ENCODE data around the gene PDIA2. TPM values are rescaled to one million over a fixed set of nuclear protein-coding genes. Genes with fewer than 3 reads are reported as not detected.

PDIA2 gene
- polyA plus RNA-seq, 1 of the 3 experiments (the other 2 are of a cell fraction): 1.7 TPM

- no peak for TF ChIP-seq CTCF (IDR thresholded peaks at IDR 0.05)
These were observed 33.9 kb downstream of the PDIA2 start (continued) for GRCh38 chr16:316741-317464.

- Histone ChIP-seq H3K4me3 (ENCODE audit: low read depth in 2 of 2, low read length in 1 of 2) (no peak overlapping the region), H3K4me1 (ENCODE audit: control insufficient read depth in 1 of 2, insufficient read depth in 2 of 2, low read depth in 1 of 2, low read length in 1 of 2) (peaks cover 0 to 25% of the 10 kb centered on the region in 2 experiments; a peak in 1 of 4 replicates), H3K9me2 (no peaks in the 10 kb centered on the region), H3K36me3 (replicated peaks in 1 of 2; ENCODE audit: control insufficient read depth in 1 of 2, insufficient read depth in 2 of 2, low read length in 1 of 2) (peaks cover 0 to 20% of the 10 kb centered on the region in 2 experiments), H4K20me1 (ENCODE audit: insufficient read depth) (peaks cover 65% of the 10 kb centered on the region), H3K4me2 (no peak overlapping the region), H3K9ac (no peak overlapping the region), H3K79me2 (ENCODE audit: insufficient read depth) (peaks cover 61% of the 10 kb centered on the region), H3F3A (replicated peaks; ENCODE audit: insufficient read depth) (no peaks in the 10 kb centered on the region), H2AFZ (ENCODE audit: low read depth) (no peak overlapping the region), H3K27me3 (ENCODE audit: insufficient read depth) (no peaks in the 10 kb centered on the region), H3K9me3 (no peaks in the 10 kb centered on the region), H3K27ac (ENCODE audit: low read depth in 2 of 2, low read length in 1 of 2) (no peak overlapping the region)
- TF ChIP-seq SMC3 (IDR thresholded peaks at IDR 0.05; ENCODE audit: low read depth, low read length): no peak
- TF ChIP-seq RFX5 (IDR thresholded peaks at IDR 0.05; ENCODE audit: low read length): no peak
- no peak for TF ChIP-seq MAX (IDR thresholded peaks at IDR 0.05; ENCODE audit: low read depth)
- TF ChIP-seq RCOR1 (IDR thresholded peaks at IDR 0.05; ENCODE audit: low read length): no peak
- no peak for TF ChIP-seq TCF12 (IDR thresholded peaks at IDR 0.05)
- TF ChIP-seq EZH2phosphoT487 (IDR thresholded peaks at IDR 0.05; ENCODE audit: borderline replicate concordance, low read depth): no peak
- TF ChIP-seq SIN3A (IDR thresholded peaks at IDR 0.05; ENCODE audit: borderline replicate concordance, low read depth, low read length): no peak
- no peak for TF ChIP-seq FOXM1 (IDR thresholded peaks at IDR 0.05; ENCODE audit: low read depth)
- no peak for TF ChIP-seq IRF3 (IDR thresholded peaks at IDR 0.05; ENCODE audit: low read depth, low read length)
- no peak for TF ChIP-seq FOSL2 (IDR thresholded peaks at IDR 0.05; ENCODE audit: borderline replicate concordance, low read depth)
- TF ChIP-seq YY1 (IDR thresholded peaks at IDR 0.05; ENCODE audit: low read depth): no peak
- no peak for TF ChIP-seq RXRA (IDR thresholded peaks at IDR 0.05; ENCODE audit: borderline replicate concordance, low read depth)
- ChIA-PET CTCF (interaction anchor here (1.3 kb wide), 1 partner anchor 12 kb away, joined by 4 read pairs; no protein-coding TSS in a partner anchor), POLR2A (no interaction called here)
- 93% methylated on average over 4 of the region's 5 CpGs for WGBS (ENCODE audit: low lambda C conversion rate)
- DNase-seq: no peak
These were observed 34.6 kb downstream of the PDIA2 start for GRCh38 chr16:317583-317982.
